GM21381 (cell line): ENCODE results near the gene GZMH.
A peak's percentile ranks its signal among the peaks of the same experiment; 100 is the strongest.
"Not testable (repeated sequence)": the region's sequence is repeated elsewhere in the genome, so short reads cannot be mapped to it uniquely, and the experiment has no call there.

ENCODE experiments used
- ATAC-seq: cut with Tn5 transposase; IDR thresholded peaks from one replicate; pipeline ENCODE4 v1.9.1; 2021; ENCODE audit warnings: mild to moderate bottlenecking, moderate library complexity; ENCODE audit not compliant: unreplicated experiment

The GZMH gene, protein sequence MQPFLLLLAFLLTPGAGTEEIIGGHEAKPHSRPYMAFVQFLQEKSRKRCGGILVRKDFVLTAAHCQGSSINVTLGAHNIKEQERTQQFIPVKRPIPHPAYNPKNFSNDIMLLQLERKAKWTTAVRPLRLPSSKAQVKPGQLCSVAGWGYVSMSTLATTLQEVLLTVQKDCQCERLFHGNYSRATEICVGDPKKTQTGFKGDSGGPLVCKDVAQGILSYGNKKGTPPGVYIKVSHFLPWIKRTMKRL

GRCh38 chr14:24609655-24610344, at the start of gene GZMH:
Gene GZMH (minus strand): TSS chr14:24609685. CDS start chr14:24609613, 72 bp downstream.
- ATAC-seq = peak; percentile 48

GRCh38 chr14:24648361-24648760, 38.9 kb upstream of the GZMH start:
- not testable (repeated sequence) for ATAC-seq

GRCh38 chr14:24639905-24640304, 30.4 kb upstream of the GZMH start:
- no peak for ATAC-seq

GRCh38 chr14:24639270-24639669, 29.8 kb upstream of the GZMH start:
- ATAC-seq = no peak

DNA sequence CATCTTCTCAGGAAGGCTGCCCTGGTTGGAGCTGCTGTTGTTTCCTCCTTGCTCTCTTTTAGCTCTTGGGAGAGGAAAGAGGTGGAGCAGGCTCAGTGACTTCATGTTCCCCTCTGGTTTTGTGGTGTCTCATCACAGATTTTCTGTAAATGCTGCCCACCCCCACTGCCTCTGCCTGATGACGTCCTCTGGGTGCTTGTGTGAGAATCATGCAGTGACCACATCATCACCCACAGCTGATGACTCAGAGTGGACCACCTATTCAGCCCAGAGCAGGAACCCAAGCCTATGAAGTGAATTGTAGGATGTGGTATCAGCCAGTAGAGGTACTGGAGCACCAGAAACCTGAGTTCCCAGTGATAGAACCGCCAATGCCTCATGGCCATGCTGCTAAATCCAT, 24.7 kb upstream of the GZMH start, which contains the start of gene GZMB:
Gene GZMB (minus strand): TSS at position 33 of the 400 bp plus-strand sequence. CDS start 30 bp downstream, at position 3.
- ATAC-seq = no peak

DNA sequence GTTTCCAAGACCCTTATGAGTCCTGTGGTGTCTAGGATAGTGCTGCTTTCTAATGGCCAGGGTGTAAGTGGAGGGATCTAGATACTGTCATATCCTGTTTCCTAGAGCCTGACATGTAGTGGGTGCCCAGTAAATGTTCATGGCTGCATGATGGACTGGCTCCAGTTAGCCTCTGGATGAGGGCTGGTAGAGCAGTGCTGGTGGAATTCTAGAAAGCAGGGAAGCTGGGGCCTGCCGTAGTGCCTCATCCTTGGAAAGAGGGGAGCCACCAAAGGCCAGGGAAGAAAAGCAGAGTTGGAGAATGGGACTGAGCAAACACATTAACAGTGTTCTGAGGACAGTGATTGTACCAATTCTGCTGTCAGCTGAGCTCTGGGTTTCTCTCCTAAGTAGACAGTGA, 23.9 kb upstream of the GZMH start:
- no peak for ATAC-seq

GRCh38 chr14:24632761-24633160, 23.3 kb upstream of the GZMH start:
- ATAC-seq = no peak

DNA sequence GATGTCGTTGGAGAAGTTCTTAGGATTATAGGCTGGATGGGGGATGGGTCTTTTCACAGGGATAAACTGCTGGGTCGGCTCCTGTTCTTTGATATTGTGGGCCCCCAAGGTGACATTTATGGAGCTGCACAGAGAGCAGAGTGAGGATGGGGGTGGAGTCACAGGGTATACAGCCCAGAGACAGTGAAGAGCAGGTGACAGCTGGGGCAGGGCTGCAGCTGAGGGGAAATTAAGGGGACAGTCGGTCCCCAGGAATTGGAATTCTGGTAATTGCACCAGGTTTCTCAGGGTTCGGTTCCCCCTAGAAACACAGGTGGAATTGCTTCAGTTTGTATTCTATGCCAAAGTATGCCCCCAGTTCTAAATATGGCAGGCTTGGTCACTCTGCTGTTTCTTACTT, 22.9 kb upstream of the GZMH start:
- ATAC-seq = no peak

- no peak for ATAC-seq
Observed at GRCh38 chr14:24631749-24632335, 22.4 kb upstream of the GZMH start.

DNA sequence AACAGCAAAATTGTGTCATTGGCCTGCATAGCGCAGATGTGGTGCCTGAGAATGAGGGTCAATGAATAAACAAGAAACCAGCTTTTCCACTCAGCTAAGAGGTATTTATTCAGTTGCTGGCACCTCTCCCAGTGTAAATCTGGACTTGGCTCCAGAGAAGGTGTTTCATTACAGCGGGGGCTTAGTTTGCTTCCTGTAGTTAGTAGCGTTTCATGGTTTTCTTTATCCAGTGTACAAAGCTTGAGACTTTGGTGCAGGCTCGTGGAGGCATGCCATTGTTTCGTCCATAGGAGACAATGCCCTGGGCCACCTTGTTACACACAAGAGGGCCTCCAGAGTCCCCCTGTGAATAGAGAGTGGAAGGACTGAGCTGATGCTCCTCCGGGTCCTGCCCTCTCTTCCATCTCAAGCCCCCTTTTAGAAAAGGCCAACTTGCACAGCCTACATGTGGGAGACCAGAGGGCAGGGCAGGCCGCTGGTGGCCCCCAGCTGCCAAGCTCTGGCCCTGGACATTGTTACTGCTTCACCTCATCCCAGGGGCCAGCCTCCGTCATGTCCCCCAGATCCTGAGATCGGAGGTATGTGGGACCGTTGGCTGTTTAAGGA, 21.5 kb upstream of the GZMH start:
- no peak for ATAC-seq

- ATAC-seq = no peak
Observed at GRCh38 chr14:24630087-24630871, 20.8 kb upstream of the GZMH start.

- ATAC-seq = no peak
Observed at GRCh38 chr14:24629521-24629920, 20.0 kb upstream of the GZMH start.

- no peak for ATAC-seq
Observed at GRCh38 chr14:24613747-24614146, 4.3 kb upstream of the GZMH start.

DNA sequence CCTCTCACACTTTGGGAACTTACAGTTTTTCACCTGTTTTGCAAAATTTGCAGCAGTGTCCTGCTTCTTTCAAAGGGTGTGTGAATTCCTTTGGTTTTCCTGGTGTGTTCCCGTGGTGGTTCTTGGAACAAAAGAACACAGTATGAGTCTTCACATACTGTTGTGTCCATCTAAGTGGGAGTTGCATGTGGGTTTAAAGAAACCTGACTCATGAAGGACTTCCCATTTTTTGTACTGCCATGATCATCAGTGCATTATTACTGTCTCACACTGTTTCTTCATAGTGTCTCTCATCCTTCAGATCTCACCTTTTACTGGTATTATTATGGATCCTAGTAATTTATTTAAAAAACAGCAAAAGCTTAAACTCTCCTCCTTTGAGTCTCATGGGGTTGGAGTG, 3.8 kb upstream of the GZMH start:
- no peak for ATAC-seq

DNA sequence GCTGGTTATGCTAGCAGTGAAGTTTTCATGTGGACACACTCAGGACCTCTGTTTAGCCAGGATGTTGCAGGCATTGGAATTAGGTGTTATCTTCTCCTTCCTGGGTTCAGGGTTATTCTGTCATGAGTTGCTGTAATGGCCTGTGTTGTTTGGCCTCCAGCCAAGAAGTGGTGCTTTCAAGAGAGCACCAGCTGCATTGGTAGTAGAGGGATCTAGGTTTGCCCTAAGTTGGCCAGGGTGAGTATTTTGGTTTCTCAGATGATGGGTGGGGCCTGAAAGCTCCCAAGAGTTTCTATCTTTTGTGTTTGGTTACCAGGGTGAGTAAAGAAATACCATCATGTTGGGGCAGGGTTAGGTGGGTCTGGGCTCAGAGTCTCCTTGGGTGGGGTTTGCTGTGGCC, 2.7 kb upstream of the GZMH start:
- ATAC-seq = peak; percentile 35

DNA sequence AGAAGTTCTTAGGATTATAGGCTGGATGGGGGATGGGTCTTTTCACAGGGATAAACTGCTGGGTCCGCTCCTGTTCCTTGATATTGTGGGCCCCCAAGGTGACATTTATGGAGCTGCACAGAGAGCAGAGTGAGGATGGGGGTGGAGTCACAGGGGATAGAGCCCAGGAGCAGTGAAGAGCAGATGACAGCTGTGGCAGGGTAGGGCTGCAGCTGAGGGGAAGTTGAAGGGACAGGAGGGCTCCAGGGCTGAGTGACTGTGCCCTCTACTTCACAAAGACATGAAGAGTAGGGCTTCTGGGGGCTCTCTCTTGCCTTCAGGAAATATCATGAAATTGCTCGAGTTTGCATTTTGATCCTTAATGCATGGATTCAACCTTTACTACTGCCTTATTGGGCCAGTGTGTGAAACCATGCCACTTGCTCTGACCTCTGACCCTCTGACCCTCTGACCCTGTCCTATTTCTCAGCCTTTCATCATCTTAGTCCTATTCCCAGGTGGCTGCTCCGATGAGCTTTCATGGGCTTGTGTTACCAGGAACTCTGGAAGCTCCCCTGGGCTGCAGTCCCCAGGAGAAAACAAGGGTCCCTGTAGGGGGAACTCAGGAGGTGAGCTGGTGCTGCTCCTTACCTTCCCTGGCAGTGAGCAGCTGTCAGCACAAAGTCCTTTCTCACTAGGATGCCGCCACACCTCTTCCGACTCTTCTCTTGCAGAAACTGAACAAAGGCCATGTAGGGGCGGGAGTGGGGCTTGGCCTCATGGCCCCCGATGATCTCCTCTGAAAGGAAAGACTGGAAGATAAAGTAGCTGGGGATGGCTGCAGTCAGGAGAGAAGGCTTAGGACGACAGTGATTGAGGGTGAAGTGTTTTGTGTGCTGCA, 1.6 kb downstream of the GZMH start:
- no peak for ATAC-seq

DNA sequence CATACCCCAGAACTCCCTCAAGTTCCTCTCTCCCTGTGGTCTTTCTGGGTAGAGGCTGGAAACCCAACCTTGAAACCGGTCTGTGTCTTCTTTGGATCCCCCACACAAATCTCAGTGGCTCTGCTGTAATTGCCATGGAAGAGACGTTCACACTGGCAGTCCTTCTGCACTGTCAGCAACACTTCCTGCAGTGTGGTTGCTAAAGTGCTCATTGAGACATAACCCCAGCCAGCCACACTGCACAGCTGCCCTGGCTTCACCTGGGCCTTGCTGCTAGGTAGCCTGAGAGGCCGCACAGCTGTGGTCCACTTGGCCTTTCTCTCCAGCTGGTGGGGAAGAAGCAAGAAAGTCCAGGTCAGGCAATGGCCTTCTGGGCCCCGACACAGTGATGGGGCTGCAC, 2.4 kb downstream of the GZMH start:
- ATAC-seq = no peak

DNA sequence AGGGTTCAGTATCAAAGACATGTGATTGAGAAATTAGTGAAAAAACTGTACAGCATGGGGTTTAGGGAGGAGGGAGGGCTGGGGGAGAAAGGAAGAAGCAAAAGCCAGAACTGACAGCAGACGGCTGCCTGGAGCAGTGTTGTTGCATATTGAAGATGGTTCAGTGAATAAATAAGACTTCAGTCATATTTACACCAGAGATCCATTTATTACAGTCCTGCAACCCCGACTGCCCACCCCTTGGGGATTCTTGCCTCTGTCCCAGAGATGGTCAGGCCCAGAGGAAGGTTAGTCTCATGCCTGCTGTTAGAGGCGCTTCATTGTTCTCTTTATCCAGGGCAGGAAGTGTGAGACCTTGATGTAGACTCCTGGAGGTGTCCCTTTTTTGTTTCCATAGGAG, 3.2 kb downstream of the GZMH start:
- no peak for ATAC-seq

DNA sequence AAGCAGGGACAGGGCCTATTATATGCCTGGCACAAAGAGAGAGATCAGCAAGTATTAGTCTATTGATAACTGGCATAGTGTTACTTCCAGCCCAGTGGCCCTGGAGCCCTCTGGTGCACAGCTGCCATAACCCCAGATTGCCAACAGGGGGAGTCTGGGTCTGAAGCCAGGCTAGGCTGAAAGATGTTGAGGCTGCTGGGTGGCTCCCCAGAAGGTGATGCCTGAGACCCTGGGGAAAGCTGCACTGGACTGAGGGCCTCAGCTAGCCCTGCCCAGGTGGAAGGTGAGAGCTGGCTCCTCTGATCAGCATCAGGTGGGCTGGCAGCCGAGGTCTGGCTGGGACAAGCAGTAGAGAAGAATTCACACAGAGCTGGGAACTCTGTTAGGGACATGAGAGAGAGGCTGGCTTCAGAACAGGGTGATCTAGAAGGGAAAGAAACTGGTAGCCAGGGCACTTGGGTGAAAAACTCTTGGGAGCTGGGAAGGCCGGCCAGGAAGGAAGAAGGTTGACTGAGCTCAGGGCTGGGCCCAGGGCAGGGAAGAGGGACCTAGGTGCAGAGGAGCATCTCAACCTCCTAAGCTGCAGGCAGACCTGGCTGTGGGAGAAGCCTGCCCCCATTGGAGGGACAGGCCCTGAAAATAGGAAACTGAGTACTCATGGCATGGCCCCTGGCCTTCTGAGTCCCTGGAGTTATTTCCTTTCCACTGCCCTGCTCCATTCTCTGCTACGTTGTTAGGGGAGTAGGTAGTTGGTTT, 3.9 kb downstream of the GZMH start:
- ATAC-seq = peak; percentile 76
